Measurements from ENCODE around the gene POLR1F.
A peak's percentile ranks its signal among the peaks of the same experiment; 100 is the strongest.
"Not testable (repeated sequence)": the region's sequence is repeated elsewhere in the genome, so short reads cannot be mapped to it uniquely, and the experiment has no call there.

The POLR1F gene

DNA sequence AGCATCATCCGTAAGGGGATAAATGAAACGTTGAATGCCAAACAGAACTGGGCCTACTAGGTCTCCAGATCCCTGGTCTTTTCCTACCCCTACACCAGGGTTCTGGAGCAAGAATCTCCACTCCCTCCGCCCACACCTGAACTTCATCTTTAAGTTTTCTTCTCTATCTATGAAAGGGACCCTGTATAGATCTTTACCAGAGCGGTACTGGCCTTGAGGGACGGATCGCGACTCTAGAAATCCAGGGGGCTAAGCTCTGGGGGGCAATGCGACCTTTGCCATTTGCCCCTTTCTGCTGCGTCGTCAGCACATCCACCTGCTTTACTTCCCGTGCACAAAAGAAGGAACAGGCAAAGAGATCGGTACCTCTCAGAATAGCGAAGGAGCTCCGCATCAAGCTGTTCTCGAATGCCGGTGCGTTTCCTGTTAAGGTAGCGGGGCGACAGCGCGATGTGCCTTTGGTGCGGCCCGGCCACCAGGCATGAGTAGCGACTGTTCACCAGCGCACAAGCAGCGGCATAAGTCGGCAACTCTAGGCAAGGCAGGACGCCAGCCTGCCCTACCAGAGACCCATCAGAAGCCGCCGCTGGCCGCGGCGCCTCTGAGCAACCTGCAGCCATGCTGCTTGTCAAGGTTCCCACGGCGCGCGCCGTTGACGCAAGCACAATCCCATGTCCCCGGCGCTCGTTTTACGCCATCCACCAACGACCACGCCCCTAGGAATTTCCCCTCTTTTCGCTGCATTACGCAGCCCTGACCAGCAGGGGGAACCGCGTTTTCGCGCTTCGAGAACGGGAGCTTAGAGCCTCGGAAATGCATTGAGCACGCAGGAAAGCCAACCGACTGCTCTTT, at the start of gene POLR1F:
TSS of gene POLR1F (minus strand) at position 641 of the 852 bp plus-strand sequence. CDS start at position 620, 21 bp downstream.
- DNase-seq = peak; percentile 98

- no peak for DNase-seq
Measured at GRCh38 chr7:19754521-19755116, 45.8 kb upstream of the POLR1F start.

DNA sequence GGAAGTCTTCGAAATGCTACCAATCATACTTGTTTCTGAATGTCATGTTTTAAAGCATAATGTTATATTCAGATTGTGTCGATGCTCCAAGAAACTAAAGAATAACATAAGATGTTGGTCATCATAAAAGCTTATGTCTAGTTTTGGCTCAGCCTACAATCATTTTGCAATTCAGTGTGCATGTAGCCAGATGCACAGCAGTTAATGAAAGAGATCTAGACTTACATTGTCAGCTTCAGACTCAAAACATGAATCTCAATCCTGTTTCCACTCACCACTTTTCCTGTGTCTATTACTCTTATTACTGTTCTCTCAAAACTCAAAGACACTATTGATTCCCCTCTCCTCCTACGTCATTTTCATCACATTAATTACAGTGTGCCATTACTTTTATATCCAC, 43.2 kb upstream of the POLR1F start:
- no peak for DNase-seq

- no peak for DNase-seq
Measured at GRCh38 chr7:19749658-19750057, 40.8 kb upstream of the POLR1F start.

- no peak for DNase-seq
Measured at GRCh38 chr7:19747740-19748339, 39.0 kb upstream of the POLR1F start.

- DNase-seq = no peak
Measured at GRCh38 chr7:19744075-19744474, 35.2 kb upstream of the POLR1F start.

DNA sequence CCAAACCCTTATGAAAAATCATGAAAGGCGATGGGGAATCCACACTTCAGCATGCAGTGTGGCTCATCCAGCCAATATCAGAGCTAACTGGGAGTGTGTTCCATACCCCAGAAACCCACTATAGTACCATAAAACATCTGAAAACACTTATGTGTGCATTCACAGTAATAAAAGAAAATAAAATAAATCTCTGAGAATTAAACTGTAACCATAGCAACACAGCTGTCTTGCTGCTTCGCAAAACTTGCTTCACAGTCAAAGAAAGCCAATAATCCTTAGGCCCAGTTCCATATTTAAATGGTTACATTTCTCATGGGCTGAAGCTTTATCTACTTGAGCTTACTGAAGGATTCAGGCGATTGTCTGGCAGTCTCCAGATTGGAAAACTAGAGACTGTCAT, 19.9 kb upstream of the POLR1F start:
- DNase-seq = no peak

- DNase-seq = no peak
Measured at GRCh38 chr7:19725770-19726169, 16.9 kb upstream of the POLR1F start.

- no peak for DNase-seq
Measured at GRCh38 chr7:19715499-19715898, 6.7 kb upstream of the POLR1F start.

DNA sequence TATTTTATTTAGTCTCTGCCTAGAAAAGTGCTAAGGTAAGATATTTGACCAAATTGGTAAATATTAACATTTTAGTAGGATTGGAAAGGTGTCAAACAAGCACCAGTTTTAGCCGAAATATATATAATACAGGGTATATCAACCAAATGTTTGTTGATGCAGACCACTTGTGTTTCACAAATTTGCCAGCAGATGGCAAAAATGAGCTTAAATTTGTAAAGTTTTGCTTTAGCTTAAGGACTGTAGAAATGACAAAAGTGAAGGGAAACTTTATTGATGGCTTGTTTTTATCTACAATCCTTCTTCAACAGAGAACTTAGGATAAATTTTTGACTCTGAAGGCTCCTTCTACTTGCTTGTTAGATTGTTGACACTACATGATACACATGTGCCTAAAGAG, 4.8 kb upstream of the POLR1F start:
- no peak for DNase-seq

- no peak for DNase-seq
Measured at GRCh38 chr7:19709249-19709578, 377 bp upstream of the POLR1F start.

- DNase-seq = no peak
Measured at GRCh38 chr7:19707240-19707639, 1.6 kb downstream of the POLR1F start.

GRCh38 chr7:19705663-19706062, 3.2 kb downstream of the POLR1F start:
- DNase-seq = no peak

- no peak for DNase-seq
Measured at GRCh38 chr7:19701471-19701870, 7.4 kb downstream of the POLR1F start.

GRCh38 chr7:19700936-19701335, 7.9 kb downstream of the POLR1F start:
- no peak for DNase-seq

DNA sequence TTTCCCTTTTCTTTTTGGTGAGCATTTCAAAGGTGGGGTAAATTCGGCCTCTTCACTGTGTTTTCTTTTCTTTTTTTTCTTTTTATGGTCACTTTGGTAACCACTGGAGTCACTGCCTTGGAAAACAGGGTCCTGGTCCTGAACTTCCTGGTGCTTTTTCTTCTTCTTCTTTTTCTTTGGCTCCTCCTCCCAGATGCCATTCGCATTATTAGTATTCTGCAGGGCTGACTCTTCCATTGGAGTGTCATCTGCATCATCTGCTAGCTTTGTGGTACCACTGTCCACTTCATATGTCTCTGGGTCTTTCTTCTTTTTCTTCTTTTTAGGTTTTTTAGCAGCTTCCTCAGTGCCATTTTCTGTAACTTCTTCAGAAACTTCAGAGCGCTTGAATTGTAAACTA, 10.5 kb downstream of the POLR1F start:
- no peak for DNase-seq

DNA sequence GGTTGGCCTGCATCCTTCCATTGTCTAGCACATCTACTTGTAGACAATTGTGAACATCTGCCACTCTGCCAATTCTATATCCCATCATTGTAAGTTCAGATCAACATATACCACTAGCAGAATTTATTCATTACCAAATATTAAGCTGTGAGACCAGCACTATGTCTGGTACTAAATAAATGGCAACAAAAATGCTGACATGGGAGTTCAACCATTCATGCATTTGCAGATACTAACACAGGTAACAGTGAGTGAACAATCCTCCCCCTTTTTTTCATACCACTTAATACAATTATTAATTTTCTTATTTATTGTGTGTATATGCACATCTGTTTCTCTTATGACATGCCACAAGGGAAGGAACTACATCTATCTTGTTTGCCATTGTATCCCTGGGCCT, 11.9 kb downstream of the POLR1F start:
- DNase-seq = no peak

DNA sequence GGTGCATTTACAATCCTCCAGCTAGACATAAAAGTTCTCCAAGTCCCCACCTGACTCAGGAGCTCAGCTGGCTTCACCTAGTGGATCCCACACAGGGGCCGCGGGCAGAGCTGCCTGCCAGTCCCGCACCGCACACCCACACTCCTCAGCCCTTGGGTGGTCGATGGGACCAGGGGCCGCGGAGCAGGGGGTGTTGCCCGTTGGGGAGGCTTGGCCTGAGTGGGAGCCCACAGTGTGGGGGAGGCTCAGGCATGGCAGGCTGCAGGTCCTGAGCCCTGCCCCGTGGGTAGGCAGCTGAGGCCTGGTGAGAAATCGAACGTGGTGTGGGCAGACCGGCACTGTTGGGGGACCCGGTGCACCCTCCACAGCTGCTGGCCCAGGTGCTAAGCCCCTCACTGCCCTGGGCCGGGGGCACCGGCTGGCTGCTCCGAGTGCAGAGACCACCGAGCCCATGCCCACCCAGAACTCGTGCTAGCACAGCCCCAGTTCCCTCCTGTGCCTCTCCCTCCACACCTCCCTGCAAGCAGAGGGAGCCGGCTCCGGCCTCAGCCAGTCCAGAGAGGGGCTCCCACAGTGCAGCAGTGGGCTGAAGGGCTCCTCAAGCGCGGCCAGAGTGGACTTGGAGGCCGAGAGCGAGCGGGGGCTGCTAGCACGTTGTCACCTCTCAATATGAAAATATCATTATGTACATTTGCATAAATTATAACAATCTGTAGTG, 16.6 kb downstream of the POLR1F start:
- DNase-seq = no peak

- no peak for DNase-seq
Measured at GRCh38 chr7:19690736-19691135, 18.1 kb downstream of the POLR1F start.

- DNase-seq = not testable (repeated sequence)
Measured at GRCh38 chr7:19689130-19689529, 19.7 kb downstream of the POLR1F start.

- DNase-seq = no peak
Measured at GRCh38 chr7:19681596-19681995, 27.2 kb downstream of the POLR1F start.

GRCh38 chr7:19677180-19677579, 31.7 kb downstream of the POLR1F start:
- no peak for DNase-seq

- DNase-seq = no peak
Measured at GRCh38 chr7:19675816-19676215, 33.0 kb downstream of the POLR1F start.
